RCC 7860 (cell line): ENCODE measurements around the gene SDCBP2.
A peak's percentile ranks its signal among the peaks of the same experiment; 100 is the strongest.

ENCODE experiments used
- DNase-seq: peaks from one replicate; pipeline ENCODE4 v3.0.0-alpha.2; 2015; ENCODE audit warnings: low spot score
- FAIRE-seq: peaks from 2 replicates; lab custom pipeline; 2012; peaks lifted over from hg19 to GRCh38; lab: Jason Lieb, UNC

Gene SDCBP2

GRCh38 chr20:1278993-1279392 lies 49.9 kb downstream of the SDCBP2 start:
- DNase-seq = no peak
- FAIRE-seq = no peak

- FAIRE-seq (no peak), DNase-seq (no peak)
Measured at GRCh38 chr20:1277529-1278322, 51.2 kb downstream of the SDCBP2 start.

- FAIRE-seq (no peak), DNase-seq (no peak)
Measured at GRCh38 chr20:1275919-1276318, 53.0 kb downstream of the SDCBP2 start.

- no peak for FAIRE-seq
- DNase-seq = no peak
Measured at GRCh38 chr20:1274485-1275311, 54.2 kb downstream of the SDCBP2 start.

- FAIRE-seq (no peak), DNase-seq (no peak)
Measured at GRCh38 chr20:1273366-1273765, 55.6 kb downstream of the SDCBP2 start.

GRCh38 chr20:1272368-1273100 lies 56.4 kb downstream of the SDCBP2 start:
- DNase-seq = no peak
- FAIRE-seq = no peak

DNA sequence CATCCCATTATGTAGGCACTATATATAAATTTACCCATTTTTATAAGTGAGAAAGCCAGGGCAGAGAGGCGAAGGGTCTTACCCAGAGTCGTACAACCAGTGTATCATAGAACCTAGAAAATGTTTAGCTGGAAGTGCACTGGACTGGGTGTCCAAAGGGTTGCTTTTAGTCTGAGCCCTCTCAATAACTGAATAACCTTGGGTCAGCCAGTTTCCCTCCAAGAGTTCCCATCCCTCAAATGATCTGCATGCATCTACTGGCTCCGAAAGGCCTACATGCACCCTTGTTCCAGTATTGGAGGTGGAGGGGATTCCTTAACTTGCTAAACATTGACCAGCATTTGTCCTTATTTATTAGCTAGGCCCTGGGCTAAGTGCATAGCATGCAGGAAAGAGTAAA lies 59.1 kb downstream of the SDCBP2 start:
- no peak for FAIRE-seq
- no peak for DNase-seq

GRCh38 chr20:1269235-1269634 lies 59.7 kb downstream of the SDCBP2 start:
- DNase-seq (no peak), FAIRE-seq (no peak)

DNA sequence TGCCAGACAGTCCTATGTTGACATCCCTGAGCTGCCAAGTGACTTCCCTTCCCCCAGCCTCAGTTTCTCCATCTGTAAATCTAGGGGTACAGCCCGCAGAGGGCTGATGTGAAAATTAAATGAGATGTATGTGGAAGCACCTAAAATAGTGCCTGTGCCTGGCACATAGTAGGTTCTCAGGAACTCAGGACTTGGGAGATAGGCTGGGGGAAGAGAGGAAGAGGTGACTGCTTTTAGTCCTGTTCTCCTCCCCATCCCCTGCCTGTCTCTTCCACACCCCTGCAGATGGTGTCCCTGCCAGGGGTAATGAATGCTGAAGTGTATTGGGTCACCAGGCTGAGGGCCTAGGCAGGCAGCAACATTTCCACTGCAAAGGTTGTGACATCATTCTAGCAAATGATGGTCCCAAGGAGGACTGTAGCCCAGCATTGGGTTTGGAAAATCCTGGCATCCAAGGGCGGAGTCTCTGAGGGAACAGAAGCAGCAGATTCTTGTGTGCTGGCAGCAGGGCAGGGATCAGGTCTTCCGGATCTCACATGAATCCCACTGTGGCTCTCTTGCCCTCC lies 61.0 kb downstream of the SDCBP2 start:
- FAIRE-seq = no peak
- DNase-seq = no peak

DNA sequence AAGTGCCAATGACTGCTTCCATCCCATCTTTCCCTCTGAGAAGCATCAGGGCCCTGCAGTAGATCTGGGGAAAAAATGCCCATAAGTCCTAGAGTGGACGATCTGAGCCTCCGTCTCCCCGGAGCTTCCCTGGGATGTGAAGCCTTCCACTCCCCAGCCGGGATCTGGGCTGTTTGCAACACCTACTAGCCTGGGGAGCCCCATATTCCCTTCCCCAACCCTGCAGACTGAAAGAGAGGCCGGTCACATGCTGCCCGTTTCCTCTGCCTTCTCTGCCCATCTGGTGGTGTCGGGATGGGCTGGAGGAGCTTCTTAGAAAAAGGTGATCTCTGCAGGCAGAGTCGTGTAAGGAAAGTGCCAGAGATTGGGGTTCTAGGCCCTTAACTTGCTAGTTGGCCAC lies 61.8 kb downstream of the SDCBP2 start:
- no peak for DNase-seq
- no peak for FAIRE-seq

- DNase-seq (peak; percentile 12), FAIRE-seq (no peak)
Measured at GRCh38 chr20:1266167-1266973, 62.6 kb downstream of the SDCBP2 start, which contains the start of gene SNPH. SNPH (plus strand) TSS chr20:1266294; CDS start chr20:1296240, 29,946 bp downstream.

DNA sequence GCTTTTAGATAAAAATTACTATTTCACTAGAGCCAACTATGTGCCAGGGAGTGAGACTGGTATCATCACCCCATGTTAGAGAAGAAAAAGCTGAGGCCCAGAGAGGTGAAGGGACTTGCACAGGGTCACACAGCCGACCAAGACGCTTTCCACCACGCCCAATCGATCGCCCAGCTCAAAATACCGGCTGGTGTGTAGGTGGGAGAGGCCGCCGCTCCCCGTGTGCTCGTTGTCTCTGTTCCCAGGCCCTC lies 63.1 kb downstream of the SDCBP2 start:
- FAIRE-seq = no peak

GRCh38 chr20:1265226-1265915 lies 63.6 kb downstream of the SDCBP2 start:
- FAIRE-seq = no peak
- no peak for DNase-seq

More for the DNA sequence above, 63.1 kb downstream of the SDCBP2 start:
- DNase-seq = no peak

GRCh38 chr20:1264727-1265126 lies 64.2 kb downstream of the SDCBP2 start:
- no peak for FAIRE-seq
- no peak for DNase-seq

- no peak for FAIRE-seq
Measured at GRCh38 chr20:1263853-1264252, 65.1 kb downstream of the SDCBP2 start.

More at GRCh38 chr20:1263853-1264252, 65.1 kb downstream of the SDCBP2 start:
- DNase-seq = no peak
